GM12873 (cell line): ENCODE data around the gene MYBL2.

Experiments used
- TF ChIP-seq, protein P1 (sequence below): IDR thresholded peaks from 2 replicates; pipeline ENCODE4 v1.5.1; 2012; ENCODE audit warnings: low read depth, mild to moderate bottlenecking, moderate library complexity, low read length, control low read depth; ENCODE audit not compliant: insufficient read depth; ENCODE audit errors: missing control alignments

MYBL2 gene

DNA sequence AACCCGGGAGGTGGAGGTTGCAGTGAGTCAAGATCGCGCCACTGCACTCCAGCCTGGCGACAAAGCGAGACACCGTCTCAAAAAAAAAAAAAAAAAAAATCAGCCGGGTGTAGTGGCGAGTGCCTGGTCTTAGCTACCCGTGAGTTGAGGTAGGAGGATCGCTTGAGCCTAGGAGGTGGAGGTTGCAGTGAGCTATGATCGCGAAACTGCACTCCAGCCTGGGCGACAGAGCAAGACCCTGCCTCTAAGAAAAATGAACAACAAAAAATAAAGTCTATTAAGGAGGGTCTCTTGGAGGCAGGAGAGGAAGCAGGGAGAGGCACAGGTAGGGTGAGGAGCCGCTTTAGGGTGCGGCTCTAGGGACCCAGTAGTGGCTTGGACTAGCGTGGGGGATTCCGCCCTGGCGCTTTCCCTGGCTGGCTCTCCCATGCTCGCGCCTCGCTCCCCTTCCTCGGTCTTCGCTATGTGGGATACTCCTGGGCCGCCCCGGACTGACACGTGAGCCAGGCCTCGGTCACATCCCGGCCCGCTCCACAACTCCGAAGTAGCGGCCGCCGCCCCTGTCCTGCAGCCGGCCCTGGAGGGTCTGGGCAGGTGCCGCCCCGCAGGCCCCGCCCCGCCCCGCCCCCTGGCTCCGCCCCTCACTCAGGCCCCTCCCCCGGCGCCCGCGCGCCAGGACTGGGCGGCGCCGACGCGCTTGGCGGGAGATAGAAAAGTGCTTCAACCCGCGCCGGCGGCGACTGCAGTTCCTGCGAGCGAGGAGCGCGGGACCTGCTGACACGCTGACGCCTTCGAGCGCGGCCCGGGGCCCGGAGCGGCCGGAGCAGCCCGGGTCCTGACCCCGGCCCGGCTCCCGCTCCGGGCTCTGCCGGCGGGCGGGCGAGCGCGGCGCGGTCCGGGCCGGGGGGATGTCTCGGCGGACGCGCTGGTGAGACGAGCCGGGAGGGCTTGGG lies at the start of gene MYBL2:
TSS of gene MYBL2 (plus strand) at position 739 of the 953 bp plus-strand sequence. CDS start at position 909, 170 bp downstream.
- TF ChIP-seq, protein P1, sequence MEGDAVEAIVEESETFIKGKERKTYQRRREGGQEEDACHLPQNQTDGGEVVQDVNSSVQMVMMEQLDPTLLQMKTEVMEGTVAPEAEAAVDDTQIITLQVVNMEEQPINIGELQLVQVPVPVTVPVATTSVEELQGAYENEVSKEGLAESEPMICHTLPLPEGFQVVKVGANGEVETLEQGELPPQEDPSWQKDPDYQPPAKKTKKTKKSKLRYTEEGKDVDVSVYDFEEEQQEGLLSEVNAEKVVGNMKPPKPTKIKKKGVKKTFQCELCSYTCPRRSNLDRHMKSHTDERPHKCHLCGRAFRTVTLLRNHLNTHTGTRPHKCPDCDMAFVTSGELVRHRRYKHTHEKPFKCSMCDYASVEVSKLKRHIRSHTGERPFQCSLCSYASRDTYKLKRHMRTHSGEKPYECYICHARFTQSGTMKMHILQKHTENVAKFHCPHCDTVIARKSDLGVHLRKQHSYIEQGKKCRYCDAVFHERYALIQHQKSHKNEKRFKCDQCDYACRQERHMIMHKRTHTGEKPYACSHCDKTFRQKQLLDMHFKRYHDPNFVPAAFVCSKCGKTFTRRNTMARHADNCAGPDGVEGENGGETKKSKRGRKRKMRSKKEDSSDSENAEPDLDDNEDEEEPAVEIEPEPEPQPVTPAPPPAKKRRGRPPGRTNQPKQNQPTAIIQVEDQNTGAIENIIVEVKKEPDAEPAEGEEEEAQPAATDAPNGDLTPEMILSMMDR: no peak

DNA sequence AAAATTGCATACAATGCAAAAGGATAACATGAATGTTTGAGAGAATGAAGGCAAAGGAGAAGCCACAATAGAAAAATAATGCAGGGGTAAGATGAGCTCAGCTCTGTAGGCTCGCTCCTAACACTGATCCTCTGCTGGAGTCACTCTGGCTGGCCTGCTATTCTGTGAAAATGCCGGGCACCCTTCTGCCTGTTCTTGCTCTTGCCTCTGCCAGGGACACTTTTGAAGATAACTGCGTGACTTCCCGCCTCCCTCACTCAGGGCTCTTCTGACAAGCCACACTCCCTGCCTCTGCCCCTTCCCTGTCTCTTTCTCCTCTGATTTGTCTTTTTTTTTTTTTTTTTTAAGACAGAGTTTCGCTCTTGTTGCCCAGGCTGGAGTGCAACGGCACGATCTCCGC lies 35.3 kb upstream of the MYBL2 start:
- TF ChIP-seq, protein P1: no peak

DNA sequence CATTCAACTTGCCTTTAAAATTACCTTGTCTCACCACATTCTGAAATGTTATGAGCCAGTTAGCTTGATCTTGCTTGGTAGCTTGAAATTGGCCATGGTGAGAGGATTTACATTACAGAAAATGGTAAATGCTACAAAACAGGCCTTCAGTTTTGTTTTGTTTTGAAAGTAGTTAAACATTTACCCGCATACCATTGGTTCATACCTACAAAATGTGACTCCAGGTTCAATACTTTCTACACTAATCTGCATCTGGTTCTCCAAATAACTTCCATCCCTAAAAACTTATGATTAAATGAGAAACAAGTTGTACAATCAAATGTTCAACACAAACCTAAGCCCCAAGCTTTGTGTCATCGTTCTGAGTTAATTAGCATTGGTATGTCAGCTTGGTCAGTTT lies 30.5 kb upstream of the MYBL2 start:
- TF ChIP-seq, protein P1: no peak

DNA sequence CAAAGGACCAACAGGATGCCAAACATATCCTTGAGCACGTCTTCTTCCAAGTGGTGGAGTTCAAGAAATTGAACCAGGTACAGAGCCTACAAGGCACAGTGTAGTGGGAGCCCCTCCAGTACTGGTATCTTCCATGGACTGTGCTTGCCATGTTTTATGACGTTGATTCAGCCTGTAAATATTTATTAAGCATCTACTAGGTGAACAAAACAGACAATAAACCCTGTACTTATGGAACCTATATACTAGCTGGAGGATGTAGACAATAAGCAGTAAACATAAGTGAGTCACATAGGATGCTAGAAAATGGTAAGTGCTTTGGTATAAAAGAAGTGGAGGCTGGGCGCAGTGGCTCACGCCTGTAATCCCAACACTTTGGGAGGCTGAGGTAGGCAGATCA lies 24.4 kb upstream of the MYBL2 start:
- TF ChIP-seq, protein P1: no peak

DNA sequence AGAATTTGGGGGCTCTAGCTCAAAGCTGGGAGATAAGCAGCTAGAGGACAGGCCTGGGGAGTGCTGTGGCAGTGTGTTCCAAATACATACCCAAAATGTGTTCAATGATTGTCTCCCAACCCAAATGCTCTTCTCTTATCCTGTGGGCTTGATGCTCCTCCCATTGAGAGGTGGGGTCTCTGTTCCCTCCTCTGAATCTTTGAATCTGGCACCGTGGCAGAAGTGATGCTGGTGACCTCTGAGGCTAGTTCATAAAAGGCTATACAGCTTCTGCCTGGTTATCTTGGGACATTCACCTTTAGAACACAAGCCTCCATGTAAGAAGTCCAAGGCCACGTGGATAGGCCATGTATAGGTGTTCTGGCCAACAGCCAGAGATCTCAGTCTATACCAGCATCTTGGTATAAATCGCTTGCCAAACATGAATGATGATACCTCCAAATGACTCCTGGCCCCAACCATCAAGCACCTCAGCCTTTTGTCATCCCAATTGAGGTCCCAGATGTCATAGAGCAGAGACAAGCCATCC lies 15.9 kb upstream of the MYBL2 start:
- TF ChIP-seq, protein P1: no peak

DNA sequence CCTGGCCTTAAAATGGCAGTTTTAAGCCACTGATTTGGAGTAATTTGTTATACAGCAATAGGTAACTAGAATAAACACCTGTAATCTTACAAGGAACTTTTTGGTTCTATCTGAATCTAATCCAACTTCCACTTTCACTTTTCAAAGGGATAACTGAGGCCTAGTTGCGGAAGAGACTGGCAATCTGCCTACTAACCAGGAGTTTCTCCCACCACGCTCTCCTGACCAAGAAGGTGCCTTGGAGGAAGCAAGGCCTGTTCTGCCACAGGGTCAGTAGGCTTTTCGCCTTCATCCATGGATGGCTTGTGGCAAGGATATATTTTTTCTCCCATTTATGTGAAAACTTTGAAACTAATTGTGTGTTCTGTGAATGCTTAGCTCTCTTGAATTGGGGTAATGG lies 12.9 kb upstream of the MYBL2 start:
- TF ChIP-seq, protein P1: no peak

DNA sequence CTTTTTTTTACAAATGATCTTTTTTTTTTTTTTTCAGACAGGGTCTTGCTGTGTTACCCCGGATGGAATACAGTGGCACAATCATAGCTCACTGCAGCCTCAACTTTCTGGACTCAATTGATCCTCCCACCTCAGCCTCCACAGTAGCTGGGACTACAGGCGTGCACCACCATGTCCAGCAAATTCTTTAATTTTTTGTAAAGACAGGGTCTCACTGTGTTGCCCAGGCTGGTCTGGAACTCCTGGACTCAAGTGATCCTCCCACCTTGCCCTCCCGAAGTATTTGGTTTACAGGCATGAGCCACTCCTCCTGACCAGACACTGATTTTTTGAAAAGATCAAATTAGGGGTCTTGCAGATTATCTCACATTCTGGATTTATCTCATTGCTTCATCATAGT lies 11.0 kb upstream of the MYBL2 start:
- TF ChIP-seq, protein P1: no peak
